ENCODE data around the gene NKX2-1. TPM values are rescaled to one million over a fixed set of nuclear protein-coding genes. Genes with fewer than 3 reads are reported as not detected.

The NKX2-1 gene
- total and polyA plus RNA-seq, 4 donors, result 0.39 TPM; not detected in 3

GRCh38 chr14:36505892-36506731, 13.9 kb downstream of the NKX2-1 start:
- no peak overlapping the region for H3K4me3 ChIP-seq (ENCODE audit: low read depth, low read length)
- H3K4me1 ChIP-seq (ENCODE audit: control insufficient read depth, insufficient read depth, low read length), result peaks cover 13% of the 10 kb centered on the region
- H3K27ac ChIP-seq (ENCODE audit: low read depth, low read length), result no peak overlapping the region
- H3K9me3 ChIP-seq (ENCODE audit: control insufficient read depth, insufficient read depth, low read length), result no peaks in the 10 kb centered on the region
- under 1% methylated on average over 32 of the region's 35 CpGs for WGBS (ENCODE audit: insufficient coverage)
- peak in 1 of 6 donors; percentile 6 for DNase-seq (ENCODE audit: low read depth in 4 of 6, low spot score in 6 of 6)
- H3K36me3 ChIP-seq (ENCODE audit: control insufficient read depth, insufficient read depth, low read length), result no peaks in the 10 kb centered on the region
- peaks cover 99% of the 10 kb centered on the region for H3K27me3 ChIP-seq (ENCODE audit: control insufficient read depth, insufficient read depth, low read length)

GRCh38 chr14:36505181-36505815, 14.7 kb downstream of the NKX2-1 start:
- WGBS (ENCODE audit: insufficient coverage), result under 1% methylated on average over 37 of the region's 46 CpGs
- Histone ChIP-seq H3K4me3 (ENCODE audit: low read depth, low read length) (no peak overlapping the region), H3K9me3 (ENCODE audit: control insufficient read depth, insufficient read depth, low read length) (no peaks in the 10 kb centered on the region), H3K27me3 (ENCODE audit: control insufficient read depth, insufficient read depth, low read length) (peaks cover 95% of the 10 kb centered on the region), H3K4me1 (ENCODE audit: control insufficient read depth, insufficient read depth, low read length) (peaks cover 13% of the 10 kb centered on the region), H3K27ac (ENCODE audit: low read depth, low read length) (no peak overlapping the region), H3K36me3 (ENCODE audit: control insufficient read depth, insufficient read depth, low read length) (no peaks in the 10 kb centered on the region)
- DNase-seq (ENCODE audit: low read depth in 4 of 6, low spot score in 6 of 6), result peak in 1 of 6 donors; percentile 21

- peaks cover 13% of the 10 kb centered on the region for H3K4me1 ChIP-seq (ENCODE audit: control insufficient read depth, insufficient read depth, low read length)
- 4% methylated on average over 5 of the region's 6 CpGs for WGBS (ENCODE audit: insufficient coverage)
- H3K9me3 ChIP-seq (ENCODE audit: control insufficient read depth, insufficient read depth, low read length), result no peaks in the 10 kb centered on the region
- H3K4me3 ChIP-seq (ENCODE audit: low read depth, low read length), result no peak overlapping the region
- DNase-seq (ENCODE audit: low read depth in 4 of 6, low spot score in 6 of 6), result peak in 1 of 6 donors; percentile 31
- H3K27me3 ChIP-seq (ENCODE audit: control insufficient read depth, insufficient read depth, low read length), result peaks cover 95% of the 10 kb centered on the region
- H3K27ac ChIP-seq (ENCODE audit: low read depth, low read length), result no peak overlapping the region
- no peaks in the 10 kb centered on the region for H3K36me3 ChIP-seq (ENCODE audit: control insufficient read depth, insufficient read depth, low read length)
Measured at GRCh38 chr14:36504771-36505175, 15.3 kb downstream of the NKX2-1 start.

GRCh38 chr14:36503771-36504741, 16.0 kb downstream of the NKX2-1 start:
- Histone ChIP-seq H3K4me3 (ENCODE audit: low read depth, low read length) (no peak overlapping the region), H3K9me3 (ENCODE audit: control insufficient read depth, insufficient read depth, low read length) (no peaks in the 10 kb centered on the region), H3K4me1 (ENCODE audit: control insufficient read depth, insufficient read depth, low read length) (peaks cover 13% of the 10 kb centered on the region), H3K27ac (ENCODE audit: low read depth, low read length) (no peak overlapping the region), H3K36me3 (ENCODE audit: control insufficient read depth, insufficient read depth, low read length) (no peaks in the 10 kb centered on the region), H3K27me3 (ENCODE audit: control insufficient read depth, insufficient read depth, low read length) (peaks cover 94% of the 10 kb centered on the region)
- under 1% methylated on average over 60 of the region's 68 CpGs for WGBS (ENCODE audit: insufficient coverage)
- DNase-seq (ENCODE audit: low read depth in 4 of 6, low spot score in 6 of 6), result peak in 1 of 6 donors; percentile 21

- Histone ChIP-seq H3K9me3 (ENCODE audit: control insufficient read depth, insufficient read depth, low read length) (no peaks in the 10 kb centered on the region), H3K4me1 (ENCODE audit: control insufficient read depth, insufficient read depth, low read length) (peaks cover 9% of the 10 kb centered on the region), H3K27me3 (ENCODE audit: control insufficient read depth, insufficient read depth, low read length) (peaks cover 94% of the 10 kb centered on the region), H3K27ac (ENCODE audit: low read depth, low read length) (no peak overlapping the region), H3K36me3 (ENCODE audit: control insufficient read depth, insufficient read depth, low read length) (no peaks in the 10 kb centered on the region), H3K4me3 (ENCODE audit: low read depth, low read length) (no peak overlapping the region)
- WGBS (ENCODE audit: insufficient coverage), result no CpG with 5 or more reads among the region's 2 CpGs
- DNase-seq (ENCODE audit: low read depth in 4 of 6, low spot score in 6 of 6), result no peak
Measured at GRCh38 chr14:36502558-36503508, 17.2 kb downstream of the NKX2-1 start.

GRCh38 chr14:36498938-36499337, 21.1 kb downstream of the NKX2-1 start:
- Histone ChIP-seq H3K4me3 (ENCODE audit: low read depth, low read length) (no peak overlapping the region), H3K27ac (ENCODE audit: low read depth, low read length) (no peak overlapping the region), H3K9me3 (ENCODE audit: control insufficient read depth, insufficient read depth, low read length) (no peaks in the 10 kb centered on the region), H3K4me1 (ENCODE audit: control insufficient read depth, insufficient read depth, low read length) (no peaks in the 10 kb centered on the region), H3K27me3 (ENCODE audit: control insufficient read depth, insufficient read depth, low read length) (peaks cover 88% of the 10 kb centered on the region), H3K36me3 (ENCODE audit: control insufficient read depth, insufficient read depth, low read length) (no peaks in the 10 kb centered on the region)
- no peak for DNase-seq (ENCODE audit: low read depth in 4 of 6, low spot score in 6 of 6)
- no CpG with 5 or more reads among the region's 2 CpGs for WGBS (ENCODE audit: insufficient coverage)

- H3K27me3 ChIP-seq (ENCODE audit: control insufficient read depth, insufficient read depth, low read length), result peaks cover 87% of the 10 kb centered on the region
- H3K4me3 ChIP-seq (ENCODE audit: low read depth, low read length), result no peak overlapping the region
- DNase-seq (ENCODE audit: low read depth in 4 of 6, low spot score in 6 of 6), result no peak
- H3K9me3 ChIP-seq (ENCODE audit: control insufficient read depth, insufficient read depth, low read length), result no peaks in the 10 kb centered on the region
- no peaks in the 10 kb centered on the region for H3K4me1 ChIP-seq (ENCODE audit: control insufficient read depth, insufficient read depth, low read length)
- H3K36me3 ChIP-seq (ENCODE audit: control insufficient read depth, insufficient read depth, low read length), result no peaks in the 10 kb centered on the region
- H3K27ac ChIP-seq (ENCODE audit: low read depth, low read length), result no peak overlapping the region
- WGBS (ENCODE audit: insufficient coverage), result no CpG with 5 or more reads among the region's 4 CpGs
Measured at GRCh38 chr14:36496346-36496745, 23.7 kb downstream of the NKX2-1 start.

GRCh38 chr14:36495666-36496065, 24.4 kb downstream of the NKX2-1 start:
- Histone ChIP-seq H3K27me3 (ENCODE audit: control insufficient read depth, insufficient read depth, low read length) (peaks cover 90% of the 10 kb centered on the region), H3K36me3 (ENCODE audit: control insufficient read depth, insufficient read depth, low read length) (no peaks in the 10 kb centered on the region), H3K27ac (ENCODE audit: low read depth, low read length) (no peak overlapping the region), H3K4me1 (ENCODE audit: control insufficient read depth, insufficient read depth, low read length) (no peaks in the 10 kb centered on the region), H3K9me3 (ENCODE audit: control insufficient read depth, insufficient read depth, low read length) (no peaks in the 10 kb centered on the region), H3K4me3 (ENCODE audit: low read depth, low read length) (no peak overlapping the region)
- no CpG with 5 or more reads among the region's 3 CpGs for WGBS (ENCODE audit: insufficient coverage)
- DNase-seq (ENCODE audit: low read depth in 4 of 6, low spot score in 6 of 6), result peak in 1 of 6 donors; percentile 10
